Mucosa of descending colon (tissue), 3 donors: ENCODE measurements around the gene CYTH3. TPM values are rescaled to one million over a fixed set of nuclear protein-coding genes. Genes with fewer than 3 reads are reported as not detected.
A peak's percentile ranks its signal among the peaks of the same experiment; 100 is the strongest.

Experiments used
- ATAC-seq: fragments of 200-7000 bp; cut with Tn5 transposase; one replicate; pipeline ENCODE4 v1.9.1; 2020; ENCODE audit warnings: mild to moderate bottlenecking, moderate library complexity
- DNase-seq, 3 donors: peaks; one replicate each; pipeline ENCODE4 v3.0.0-alpha.2; 2020
- H3K36me3 ChIP-seq: fragments of 200-600 bp; one replicate; pipeline ENCODE4 v1.8.0; 2021; ENCODE audit warnings: low read depth, mild to moderate bottlenecking
- H3K4me1 ChIP-seq: fragments of 200-600 bp; one replicate; pipeline ENCODE4 v1.8.0; 2021; ENCODE audit warnings: low read depth, mild to moderate bottlenecking
- H3K4me3 ChIP-seq: fragments of 200-600 bp; one replicate; pipeline ENCODE4 v1.8.0; 2021; ENCODE audit warnings: mild to moderate bottlenecking
- H3K9me3 ChIP-seq: fragments of 200-600 bp; one replicate; pipeline ENCODE4 v1.8.0; 2021; ENCODE audit warnings: mild to moderate bottlenecking
- intact Hi-C, 2 donors: fragments of 100-400 bp; cut with DNase I in 1 of 2; cut with micrococcal nuclease in 1 of 2; formaldehyde crosslinking; loops; one replicate each; pipeline versions ENCODE4 v1.11.0 to v1.11.1; 2022; cut with DNase I, micrococcal nuclease
- total RNA-seq, 3 donors: library from RNA; stranded (reverse); fragmentation: NEBNext Ultra II Directional in 2 of 3; extraction: Animal tissue kit (Norgen Biotek cat#: 25700) in 2 of 3; gene quantifications; one replicate each; pipeline versions ENCODE4 v1.2.1 to v1.2.4, GENCODE V29; 2021 to 2023
- TF ChIP-seq, protein P1 (sequence below): fragments of 200-600 bp; IDR thresholded peaks from one replicate; pipeline ENCODE4 v1.8.0; 2022; ENCODE audit warnings: antibody characterized with exemption, mild to moderate bottlenecking
- donor health status: DM: no; HTN: no; CAD: no; lungs with moderate emphysema.
- donor health status: DM: no; HTN: no; CAD: no.
- donor health status: DM: no; HTN: yes; CAD: no.

CYTH3 gene
- total RNA-seq, 3 donors from 2014 or later, result 10.4 to 23.2 (median 11.9) TPM

- no peaks in the 10 kb centered on the region for H3K36me3 ChIP-seq
Observed at GRCh38 chr7:6170571-6171531, 101.6 kb downstream of the CYTH3 start.

DNA sequence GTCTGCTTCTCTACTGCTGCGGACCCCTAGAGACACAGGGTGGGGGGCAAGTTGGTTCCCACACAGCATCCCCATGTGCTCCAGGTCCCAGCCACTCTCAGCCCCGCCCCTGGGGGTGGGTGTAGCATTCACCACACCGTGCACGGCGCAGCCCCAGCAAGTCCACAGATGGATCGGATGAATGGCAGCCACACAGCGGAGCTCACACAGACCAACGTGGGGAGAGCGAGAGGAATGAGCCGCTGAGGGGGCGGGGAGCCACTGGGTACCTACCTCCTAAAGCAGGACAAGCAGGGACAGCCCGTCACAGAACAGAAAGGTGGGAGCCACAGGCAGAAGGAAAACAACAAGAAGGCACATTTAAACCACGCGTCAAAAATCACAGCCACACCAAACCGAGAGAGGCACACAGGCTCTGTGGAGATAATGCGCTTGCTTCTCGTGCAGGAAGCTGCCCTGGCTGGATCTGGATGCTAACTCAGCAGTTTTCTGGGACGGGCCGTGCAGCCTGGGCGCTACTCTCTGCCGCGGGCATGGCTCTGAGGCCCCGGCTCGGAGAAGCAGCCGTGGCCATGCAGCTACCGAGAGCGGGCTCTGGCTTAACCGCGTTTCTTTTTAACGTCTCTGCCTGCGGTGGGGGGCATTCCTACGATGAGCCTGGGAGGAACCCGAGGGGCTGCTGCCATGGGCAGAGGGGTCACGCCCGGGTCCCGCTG, 102.5 kb downstream of the CYTH3 start:
- DNase-seq (no peak), ATAC-seq (no peak)
- no peaks in the 10 kb centered on the region for H3K9me3 ChIP-seq
- H3K4me3 ChIP-seq, result no peak overlapping the region
- H3K4me1 ChIP-seq, result no peaks in the 10 kb centered on the region
- TF ChIP-seq, protein P1, sequence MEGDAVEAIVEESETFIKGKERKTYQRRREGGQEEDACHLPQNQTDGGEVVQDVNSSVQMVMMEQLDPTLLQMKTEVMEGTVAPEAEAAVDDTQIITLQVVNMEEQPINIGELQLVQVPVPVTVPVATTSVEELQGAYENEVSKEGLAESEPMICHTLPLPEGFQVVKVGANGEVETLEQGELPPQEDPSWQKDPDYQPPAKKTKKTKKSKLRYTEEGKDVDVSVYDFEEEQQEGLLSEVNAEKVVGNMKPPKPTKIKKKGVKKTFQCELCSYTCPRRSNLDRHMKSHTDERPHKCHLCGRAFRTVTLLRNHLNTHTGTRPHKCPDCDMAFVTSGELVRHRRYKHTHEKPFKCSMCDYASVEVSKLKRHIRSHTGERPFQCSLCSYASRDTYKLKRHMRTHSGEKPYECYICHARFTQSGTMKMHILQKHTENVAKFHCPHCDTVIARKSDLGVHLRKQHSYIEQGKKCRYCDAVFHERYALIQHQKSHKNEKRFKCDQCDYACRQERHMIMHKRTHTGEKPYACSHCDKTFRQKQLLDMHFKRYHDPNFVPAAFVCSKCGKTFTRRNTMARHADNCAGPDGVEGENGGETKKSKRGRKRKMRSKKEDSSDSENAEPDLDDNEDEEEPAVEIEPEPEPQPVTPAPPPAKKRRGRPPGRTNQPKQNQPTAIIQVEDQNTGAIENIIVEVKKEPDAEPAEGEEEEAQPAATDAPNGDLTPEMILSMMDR, result no peak
- no peaks in the 10 kb centered on the region for H3K36me3 ChIP-seq
- intact Hi-C loops, result no loop called here

More at GRCh38 chr7:6170571-6171531, 101.6 kb downstream of the CYTH3 start:
- TF ChIP-seq, protein P1, result no peak
- intact Hi-C loops, result no loop called here
- Histone ChIP-seq H3K4me1 (no peaks in the 10 kb centered on the region), H3K4me3 (no peak overlapping the region), H3K9me3 (no peaks in the 10 kb centered on the region)
- DNase-seq (no peak), ATAC-seq (peak; percentile 27)

DNA sequence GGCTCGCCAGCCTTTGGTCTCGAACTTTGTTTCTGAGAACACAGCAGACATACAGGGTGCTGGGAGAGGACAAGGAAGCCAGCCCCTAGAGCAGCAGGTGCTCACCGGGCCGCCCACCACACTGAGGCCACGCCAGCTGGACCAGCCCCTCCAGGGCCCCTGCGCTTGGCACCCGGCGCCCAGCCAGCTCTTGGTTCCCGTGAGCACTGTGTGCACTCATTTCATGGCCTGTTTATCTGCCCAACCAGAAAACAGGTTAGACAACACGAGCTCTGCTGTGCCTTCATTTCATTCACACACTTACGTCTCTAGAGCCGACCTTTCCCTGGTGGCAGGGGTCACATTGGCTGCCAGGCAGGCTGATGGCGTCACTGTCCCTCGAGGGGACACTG, 104.0 kb downstream of the CYTH3 start:
- TF ChIP-seq, protein P1, result no peak
- H3K36me3 ChIP-seq, result no peaks in the 10 kb centered on the region
- ATAC-seq, result no peak
- no peak overlapping the region for H3K4me3 ChIP-seq
- intact Hi-C loops, result no loop called here
- H3K4me1 ChIP-seq, result no peaks in the 10 kb centered on the region
- H3K9me3 ChIP-seq, result no peaks in the 10 kb centered on the region
- DNase-seq, result no peak

DNA sequence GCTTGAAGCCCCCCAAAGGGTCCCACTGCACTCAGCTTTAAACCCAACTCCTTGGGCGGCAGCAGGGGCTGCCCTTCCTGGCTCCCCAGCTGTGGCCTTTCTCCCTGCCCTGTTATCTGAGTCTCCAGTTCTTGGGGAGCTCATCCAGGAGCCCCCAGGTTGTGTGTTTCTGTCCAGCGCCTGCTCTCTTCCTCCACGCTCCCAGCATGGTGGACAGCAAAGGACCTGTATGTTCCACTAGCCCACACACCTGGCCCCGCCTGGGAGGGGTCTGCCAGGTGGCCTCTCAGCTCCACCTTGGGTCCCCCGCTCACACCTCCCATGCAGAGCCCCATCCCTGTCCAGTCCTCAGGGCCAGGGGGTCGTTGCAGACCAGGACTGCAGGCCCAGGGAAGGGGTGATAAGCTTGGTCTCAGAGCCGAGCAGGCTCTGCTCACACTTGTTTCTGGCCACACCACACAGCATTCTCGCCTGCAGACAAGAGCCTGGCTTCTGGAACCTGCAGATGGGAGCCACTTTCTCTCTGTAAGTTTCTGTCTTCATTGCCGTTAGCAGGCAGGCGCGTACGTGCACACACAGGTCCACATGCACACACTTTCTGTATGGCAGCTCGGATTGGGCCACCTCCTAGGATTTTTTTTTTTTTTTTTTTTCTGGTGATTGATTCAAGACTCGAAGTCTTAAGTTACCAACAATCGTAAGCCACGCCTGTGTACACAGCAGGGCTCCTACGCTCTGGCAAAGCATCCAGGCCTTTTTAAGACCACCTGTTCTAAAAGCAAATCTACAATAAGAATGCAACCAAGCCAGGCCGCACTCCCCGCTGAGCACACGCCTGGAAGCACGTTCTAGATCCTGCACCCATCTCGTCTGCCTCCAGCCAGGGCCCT, 104.6 kb downstream of the CYTH3 start:
- no peak for DNase-seq
- no peak for ATAC-seq
- Histone ChIP-seq H3K9me3 (no peaks in the 10 kb centered on the region), H3K4me1 (no peaks in the 10 kb centered on the region), H3K4me3 (no peak overlapping the region), H3K36me3 (no peaks in the 10 kb centered on the region)
- TF ChIP-seq, protein P1, result no peak
- intact Hi-C loops, result no loop called here

DNA sequence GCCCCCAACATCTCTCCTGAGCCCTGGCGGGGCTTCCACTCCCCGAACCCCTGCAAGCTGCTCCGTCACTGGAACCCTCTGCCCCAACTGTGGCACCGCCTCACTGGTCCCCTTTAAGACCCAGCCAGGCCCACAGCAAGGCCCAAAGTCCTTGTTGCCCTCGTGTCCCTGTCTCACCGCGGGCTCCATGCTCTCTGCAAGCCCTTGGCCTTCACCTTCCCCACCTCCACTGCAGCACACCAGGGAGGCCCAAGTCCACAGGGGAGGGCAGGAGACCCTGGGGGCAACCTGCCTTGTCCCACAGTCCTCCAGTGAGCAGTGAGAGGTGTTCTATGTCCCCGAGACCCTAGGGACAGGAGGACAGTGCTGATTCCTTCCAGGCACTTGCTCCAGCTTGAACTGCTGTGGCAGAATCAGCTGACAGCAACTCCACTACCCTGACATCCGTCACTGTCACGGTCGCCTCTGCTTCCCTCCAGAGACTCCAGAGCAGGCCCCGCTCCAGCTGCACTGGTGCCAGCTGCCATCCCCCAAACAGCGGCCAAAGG, 105.3 kb downstream of the CYTH3 start:
- Histone ChIP-seq H3K4me3 (no peak overlapping the region), H3K9me3 (no peaks in the 10 kb centered on the region), H3K36me3 (no peaks in the 10 kb centered on the region), H3K4me1 (no peaks in the 10 kb centered on the region)
- intact Hi-C loops, result no loop called here
- no peak for DNase-seq
- no peak for ATAC-seq
- TF ChIP-seq, protein P1, result no peak
